ENCODE measurements around the gene PLEKHA7.
"Not testable (repeated sequence)": the region's sequence is repeated elsewhere in the genome, so short reads cannot be mapped to it uniquely, and the experiment has no call there.

Gene PLEKHA7

DNA sequence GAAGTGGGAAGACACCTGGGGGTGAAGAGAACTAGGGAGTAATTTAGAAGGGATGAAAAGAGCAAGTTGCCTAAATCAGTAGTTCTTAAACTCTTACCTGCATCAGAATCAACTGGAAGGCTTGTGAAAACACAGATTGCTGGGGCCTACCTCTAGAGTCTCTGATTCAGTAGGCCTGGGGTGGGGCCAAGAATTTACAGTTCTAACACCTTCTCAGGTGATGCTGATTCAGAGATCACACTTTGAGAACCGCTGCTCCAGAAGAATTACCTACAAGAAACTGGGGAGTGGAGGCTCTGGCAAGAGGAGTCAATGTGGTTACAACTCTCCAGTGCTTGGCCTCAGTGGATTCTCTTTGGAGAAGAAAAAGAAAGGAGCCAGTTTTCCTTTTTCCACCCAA lies 147.1 kb downstream of the PLEKHA7 start:
- H3K9me3 ChIP-seq (ENCODE audit: severe bottlenecking) = no peaks in the 10 kb centered on the region

DNA sequence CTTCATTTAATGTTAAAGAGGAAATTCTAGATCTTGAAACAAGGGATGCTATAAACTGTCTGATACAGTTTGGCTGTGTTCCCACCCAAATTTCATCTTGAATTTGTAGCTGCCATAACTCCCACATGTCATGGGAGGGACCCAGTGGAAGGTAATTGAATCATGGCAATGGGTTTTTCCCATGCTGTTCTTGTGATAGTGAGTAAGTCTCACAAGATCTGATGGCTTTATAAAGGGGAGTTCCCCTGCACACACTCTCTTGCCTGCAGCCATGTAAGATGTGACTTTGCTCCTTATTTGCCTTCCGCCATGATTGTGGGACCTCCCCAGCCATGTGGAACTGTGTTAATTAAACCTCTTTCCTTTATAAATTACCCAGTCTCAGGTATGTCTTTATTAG lies 149.8 kb downstream of the PLEKHA7 start:
- ATAC-seq (ENCODE audit: low read depth); H3K27ac ChIP-seq (ENCODE audit: poor library complexity, severe bottlenecking); DNase-seq (ENCODE audit: low spot score); H3K9me3 ChIP-seq (ENCODE audit: severe bottlenecking); H3K4me3 ChIP-seq (ENCODE audit: severe bottlenecking); H3K4me1 ChIP-seq (ENCODE audit: insufficient read depth, poor library complexity, severe bottlenecking); H3K27me3 ChIP-seq (ENCODE audit: insufficient read depth, poor library complexity, severe bottlenecking); H3K36me3 ChIP-seq (ENCODE audit: low read depth): not testable (repeated sequence)

More for the DNA sequence above, 147.1 kb downstream of the PLEKHA7 start:
- no peaks in the 10 kb centered on the region for H3K4me1 ChIP-seq (ENCODE audit: insufficient read depth, poor library complexity, severe bottlenecking)
- ATAC-seq (ENCODE audit: low read depth) = no peak
- DNase-seq (ENCODE audit: low spot score) = no peak
- no peaks in the 10 kb centered on the region for H3K36me3 ChIP-seq (ENCODE audit: low read depth)
- no peaks in the 10 kb centered on the region for H3K27me3 ChIP-seq (ENCODE audit: insufficient read depth, poor library complexity, severe bottlenecking)
- no peak overlapping the region for H3K4me3 ChIP-seq (ENCODE audit: severe bottlenecking)
- TF ChIP-seq, protein P1, sequence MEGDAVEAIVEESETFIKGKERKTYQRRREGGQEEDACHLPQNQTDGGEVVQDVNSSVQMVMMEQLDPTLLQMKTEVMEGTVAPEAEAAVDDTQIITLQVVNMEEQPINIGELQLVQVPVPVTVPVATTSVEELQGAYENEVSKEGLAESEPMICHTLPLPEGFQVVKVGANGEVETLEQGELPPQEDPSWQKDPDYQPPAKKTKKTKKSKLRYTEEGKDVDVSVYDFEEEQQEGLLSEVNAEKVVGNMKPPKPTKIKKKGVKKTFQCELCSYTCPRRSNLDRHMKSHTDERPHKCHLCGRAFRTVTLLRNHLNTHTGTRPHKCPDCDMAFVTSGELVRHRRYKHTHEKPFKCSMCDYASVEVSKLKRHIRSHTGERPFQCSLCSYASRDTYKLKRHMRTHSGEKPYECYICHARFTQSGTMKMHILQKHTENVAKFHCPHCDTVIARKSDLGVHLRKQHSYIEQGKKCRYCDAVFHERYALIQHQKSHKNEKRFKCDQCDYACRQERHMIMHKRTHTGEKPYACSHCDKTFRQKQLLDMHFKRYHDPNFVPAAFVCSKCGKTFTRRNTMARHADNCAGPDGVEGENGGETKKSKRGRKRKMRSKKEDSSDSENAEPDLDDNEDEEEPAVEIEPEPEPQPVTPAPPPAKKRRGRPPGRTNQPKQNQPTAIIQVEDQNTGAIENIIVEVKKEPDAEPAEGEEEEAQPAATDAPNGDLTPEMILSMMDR (IDR thresholded peaks at IDR 0.05; ENCODE audit: poor library complexity, severe bottlenecking) = no peak
- no peak overlapping the region for H3K27ac ChIP-seq (ENCODE audit: poor library complexity, severe bottlenecking)

DNA sequence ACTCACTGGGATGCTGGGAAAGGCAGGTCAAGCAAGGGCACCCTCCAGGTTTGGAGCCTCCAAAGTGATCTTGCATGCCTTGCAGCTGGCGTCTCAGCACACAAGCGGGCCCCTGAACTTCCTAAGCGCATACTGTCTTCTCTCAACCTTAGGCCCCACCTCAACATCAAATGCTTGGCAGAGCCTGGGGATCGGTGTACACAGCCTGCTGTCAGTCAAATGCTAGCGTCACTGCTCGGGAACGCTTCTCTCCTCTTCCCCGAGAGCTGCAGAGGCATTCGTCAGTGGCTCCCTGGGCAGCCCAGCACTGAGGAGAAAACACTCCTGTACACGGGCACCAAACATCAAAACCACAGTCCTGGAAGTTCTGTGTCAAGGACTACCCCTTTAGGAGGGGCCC lies 150.8 kb downstream of the PLEKHA7 start:
- Histone ChIP-seq H3K4me1 (ENCODE audit: insufficient read depth, poor library complexity, severe bottlenecking) (no peaks in the 10 kb centered on the region), H3K27ac (ENCODE audit: poor library complexity, severe bottlenecking) (no peak overlapping the region), H3K27me3 (ENCODE audit: insufficient read depth, poor library complexity, severe bottlenecking) (no peaks in the 10 kb centered on the region), H3K36me3 (ENCODE audit: low read depth) (no peaks in the 10 kb centered on the region), H3K9me3 (ENCODE audit: severe bottlenecking) (no peaks in the 10 kb centered on the region), H3K4me3 (ENCODE audit: severe bottlenecking) (no peak overlapping the region)
- TF ChIP-seq, protein P1 (IDR thresholded peaks at IDR 0.05; ENCODE audit: poor library complexity, severe bottlenecking) = no peak
- no peak for ATAC-seq (ENCODE audit: low read depth)
- DNase-seq (ENCODE audit: low spot score) = no peak

DNA sequence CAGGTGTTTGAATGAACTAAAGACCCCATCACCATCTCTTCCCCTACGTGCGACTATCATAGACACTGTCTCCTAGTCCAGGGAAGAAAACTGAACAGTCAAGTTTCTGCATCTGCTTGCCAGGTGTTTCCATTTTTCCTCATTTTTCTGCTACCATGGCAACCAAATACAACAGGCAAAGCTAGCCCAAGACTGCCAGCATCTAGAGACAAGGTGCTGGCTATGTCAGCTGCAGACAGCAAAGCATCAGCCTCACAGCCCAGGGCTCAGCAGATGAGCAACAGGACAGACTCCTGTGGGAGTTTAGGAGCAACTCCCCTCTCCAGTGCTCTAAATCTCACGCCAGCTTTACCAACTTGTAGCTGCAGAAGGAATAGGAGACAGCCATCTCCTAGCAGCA lies 151.5 kb downstream of the PLEKHA7 start:
- Histone ChIP-seq H3K36me3 (ENCODE audit: low read depth) (no peaks in the 10 kb centered on the region), H3K27me3 (ENCODE audit: insufficient read depth, poor library complexity, severe bottlenecking) (no peaks in the 10 kb centered on the region), H3K27ac (ENCODE audit: poor library complexity, severe bottlenecking) (no peak overlapping the region), H3K4me1 (ENCODE audit: insufficient read depth, poor library complexity, severe bottlenecking) (no peaks in the 10 kb centered on the region), H3K9me3 (ENCODE audit: severe bottlenecking) (no peaks in the 10 kb centered on the region), H3K4me3 (ENCODE audit: severe bottlenecking) (no peak overlapping the region)
- TF ChIP-seq, protein P1 (IDR thresholded peaks at IDR 0.05; ENCODE audit: poor library complexity, severe bottlenecking) = no peak
- ATAC-seq (ENCODE audit: low read depth) (no peak), DNase-seq (ENCODE audit: low spot score) (no peak)

DNA sequence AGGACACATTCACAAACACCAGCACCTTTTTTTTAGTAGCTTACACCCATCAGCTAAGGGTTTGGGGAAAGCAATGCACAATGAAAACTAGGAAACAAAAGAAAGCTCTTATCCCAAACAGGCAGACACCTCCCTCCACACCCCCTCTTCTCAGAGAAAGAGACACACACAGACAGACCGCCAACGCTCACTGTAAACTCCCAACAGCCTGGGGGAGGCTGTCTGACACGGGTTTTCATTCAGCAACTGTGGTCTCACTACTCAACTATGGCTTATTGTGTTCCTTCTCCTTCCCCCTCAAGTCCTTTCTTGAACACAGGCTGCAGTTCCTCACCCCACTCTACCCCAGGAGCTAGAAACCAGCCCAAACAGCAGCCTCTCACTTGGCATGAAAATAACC lies 152.4 kb downstream of the PLEKHA7 start:
- H3K27me3 ChIP-seq (ENCODE audit: insufficient read depth, poor library complexity, severe bottlenecking) = no peaks in the 10 kb centered on the region
- ATAC-seq (ENCODE audit: low read depth) (no peak), DNase-seq (ENCODE audit: low spot score) (no peak)
- no peak overlapping the region for H3K27ac ChIP-seq (ENCODE audit: poor library complexity, severe bottlenecking)
- TF ChIP-seq, protein P1 (IDR thresholded peaks at IDR 0.05; ENCODE audit: poor library complexity, severe bottlenecking) = no peak
- H3K4me3 ChIP-seq (ENCODE audit: severe bottlenecking) = no peak overlapping the region
- H3K4me1 ChIP-seq (ENCODE audit: insufficient read depth, poor library complexity, severe bottlenecking) = no peaks in the 10 kb centered on the region
- H3K36me3 ChIP-seq (ENCODE audit: low read depth) = no peaks in the 10 kb centered on the region
- H3K9me3 ChIP-seq (ENCODE audit: severe bottlenecking) = no peaks in the 10 kb centered on the region
